Measurements from ENCODE around the gene COL16A1.
A peak's percentile ranks its signal among the peaks of the same experiment; 100 is the strongest.

Gene COL16A1

GRCh38 chr1:31706384-31707058, 2.7 kb upstream of the COL16A1 start:
- DNase-seq (ENCODE audit: low spot score) = no peak

- DNase-seq (ENCODE audit: low spot score) = peak; percentile 73
These were observed 1.5 kb upstream of the COL16A1 start for GRCh38 chr1:31705080-31705866.

- no peak for DNase-seq (ENCODE audit: low spot score)
These were observed 658 bp upstream of the COL16A1 start for GRCh38 chr1:31704271-31705079.

GRCh38 chr1:31702836-31703404, 897 bp downstream of the COL16A1 start:
- no peak for DNase-seq (ENCODE audit: low spot score)

GRCh38 chr1:31701091-31701736, 2.6 kb downstream of the COL16A1 start:
- no peak for DNase-seq (ENCODE audit: low spot score)

- DNase-seq (ENCODE audit: low spot score) = no peak
These were observed 3.2 kb downstream of the COL16A1 start for GRCh38 chr1:31700468-31701090.

GRCh38 chr1:31699341-31699891, 4.4 kb downstream of the COL16A1 start:
- DNase-seq (ENCODE audit: low spot score) = no peak

GRCh38 chr1:31697369-31697984, 6.3 kb downstream of the COL16A1 start:
- no peak for DNase-seq (ENCODE audit: low spot score)

- DNase-seq (ENCODE audit: low spot score) = peak; percentile 21
These were observed 7.6 kb downstream of the COL16A1 start for GRCh38 chr1:31696242-31696641.

GRCh38 chr1:31695327-31695726, 8.5 kb downstream of the COL16A1 start:
- no peak for DNase-seq (ENCODE audit: low spot score)

- no peak for DNase-seq (ENCODE audit: low spot score)
These were observed 8.9 kb downstream of the COL16A1 start for GRCh38 chr1:31694964-31695313.

- DNase-seq (ENCODE audit: low spot score) = peak; percentile 17
These were observed 9.5 kb downstream of the COL16A1 start for GRCh38 chr1:31694069-31694963.

- no peak for DNase-seq (ENCODE audit: low spot score)
These were observed 10.6 kb downstream of the COL16A1 start for GRCh38 chr1:31693231-31693630.

- DNase-seq (ENCODE audit: low spot score) = no peak
These were observed 11.9 kb downstream of the COL16A1 start for GRCh38 chr1:31691951-31692350.

GRCh38 chr1:31691446-31691845, 12.4 kb downstream of the COL16A1 start:
- no peak for DNase-seq (ENCODE audit: low spot score)

- DNase-seq (ENCODE audit: low spot score) = no peak
These were observed 12.9 kb downstream of the COL16A1 start for GRCh38 chr1:31690921-31691320.

GRCh38 chr1:31689854-31690253, 14.0 kb downstream of the COL16A1 start:
- no peak for DNase-seq (ENCODE audit: low spot score)

- DNase-seq (ENCODE audit: low spot score) = peak; percentile 58
These were observed 14.4 kb downstream of the COL16A1 start for GRCh38 chr1:31689379-31689778.

- no peak for DNase-seq (ENCODE audit: low spot score)
These were observed 15.4 kb downstream of the COL16A1 start for GRCh38 chr1:31688233-31688918.
